HFF-Myc (cell line): Measurements from ENCODE around the gene NR2F2.

Experiments
- DNase-seq: peaks from one replicate; pipeline ENCODE4 v3.0.0-alpha.2; 2011; ENCODE audit warnings: low read depth; ENCODE audit errors: extremely low read depth
- H3K4me3 ChIP-seq: replicated peaks from 2 replicates; pipeline ENCODE4 v1.5.1; 2011; ENCODE audit warnings: low read depth, mild to moderate bottlenecking, control low read depth, low read length
- CTCF ChIP-seq: IDR thresholded peaks from 2 replicates; pipeline ENCODE4 v1.5.1; 2012; ENCODE audit warnings: mild to moderate bottlenecking, low read depth, low read length, control low read depth; ENCODE audit errors: missing control alignments

Gene NR2F2

DNA sequence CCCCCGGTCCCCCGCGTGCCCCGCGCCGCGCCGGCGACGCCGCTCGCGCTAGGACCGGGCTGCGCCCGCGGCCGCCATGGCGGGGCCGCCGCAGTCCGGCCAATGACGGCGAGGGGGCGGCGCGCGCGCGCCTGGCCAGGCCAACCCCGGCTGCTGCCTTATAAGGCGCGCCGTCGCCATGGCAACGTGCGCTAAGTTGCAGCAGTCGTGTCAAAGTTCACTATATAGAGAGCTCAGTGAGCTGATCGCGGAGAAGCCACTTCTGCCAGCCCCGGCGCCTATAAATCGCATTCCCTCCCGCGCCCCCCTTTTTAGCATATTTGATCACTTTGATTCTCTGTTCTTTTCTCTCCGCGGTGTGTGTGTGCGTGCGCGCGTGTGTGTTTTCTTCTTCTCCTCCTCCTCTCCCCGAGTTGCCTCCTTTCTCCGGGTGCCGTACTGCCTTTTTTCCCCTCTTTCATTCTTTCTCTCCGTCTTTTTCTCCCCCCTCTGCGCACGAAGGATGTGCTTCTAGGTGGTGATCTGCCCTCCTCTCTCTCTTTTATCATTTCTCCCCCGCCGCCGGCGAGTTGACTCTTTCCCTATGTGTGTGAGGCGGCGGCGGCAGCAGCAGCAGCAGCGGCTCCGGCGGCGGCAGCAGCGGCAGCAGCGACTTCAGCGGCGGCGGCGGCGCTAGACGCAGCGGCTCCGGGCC, at the start of gene NR2F2:
Gene NR2F2 (plus strand): TSS at position 251 of the 694 bp plus-strand sequence. CDS start 1,406 bp downstream, outside the sequence.
- H3K4me3 ChIP-seq = peak within 1 kb of the TSS; percentile 98
- no peak for TF ChIP-seq CTCF
- peak; percentile 94 for DNase-seq

DNA sequence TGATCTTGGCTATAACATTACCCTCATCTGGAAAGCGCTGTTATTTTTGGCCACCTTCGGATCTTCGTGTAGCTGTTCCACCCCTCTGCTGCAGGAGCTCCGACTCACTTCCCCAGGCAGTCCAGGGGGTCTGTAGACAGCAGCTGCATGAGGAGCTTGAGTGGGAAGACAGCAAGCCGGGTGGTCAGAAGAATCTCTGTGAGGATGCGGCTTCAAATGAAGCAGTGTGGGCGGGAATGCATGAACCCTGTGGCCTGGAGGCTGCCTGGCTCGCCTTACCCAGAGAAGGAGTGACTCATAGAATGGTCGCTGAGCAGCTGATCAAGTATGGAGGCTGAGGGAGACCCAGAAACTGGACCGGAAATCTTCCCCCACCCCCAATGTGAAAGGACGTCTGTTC, 45.2 kb upstream of the NR2F2 start:
- no peak overlapping the region; the same call in 1 of the 2 replicates for H3K4me3 ChIP-seq
- TF ChIP-seq CTCF = no peak
- DNase-seq = peak; percentile 82

- no peak for DNase-seq
- H3K4me3 ChIP-seq = no peak overlapping the region
- TF ChIP-seq CTCF = no peak
Observed at GRCh38 chr15:96285729-96286254, 44.7 kb upstream of the NR2F2 start.

DNA sequence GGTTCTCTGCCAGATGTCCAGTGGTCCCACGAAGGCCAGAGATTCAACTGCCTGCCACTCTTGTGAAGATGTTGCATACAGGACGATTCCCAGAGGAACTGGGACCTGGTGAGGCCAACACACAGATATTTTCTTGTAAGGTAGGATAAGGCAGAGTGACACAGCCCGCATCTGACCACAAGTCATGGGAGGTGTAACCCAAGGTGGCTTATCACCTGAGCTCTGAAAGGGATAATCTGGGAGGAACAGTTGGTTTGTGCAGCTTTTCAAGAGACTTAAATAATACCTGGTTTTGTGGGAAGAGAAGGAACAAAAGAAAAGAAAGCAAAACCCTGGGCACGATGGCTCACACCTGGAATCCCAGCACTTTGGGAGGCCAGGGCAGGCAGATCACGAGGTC, 39.8 kb upstream of the NR2F2 start:
- DNase-seq = no peak
- TF ChIP-seq CTCF = no peak
- no peak overlapping the region for H3K4me3 ChIP-seq

GRCh38 chr15:96292635-96293034, 37.9 kb upstream of the NR2F2 start:
- H3K4me3 ChIP-seq = no peak overlapping the region
- no peak for TF ChIP-seq CTCF
- no peak for DNase-seq

GRCh38 chr15:96293441-96293840, 37.1 kb upstream of the NR2F2 start:
- TF ChIP-seq CTCF = no peak
- H3K4me3 ChIP-seq = no peak overlapping the region
- no peak for DNase-seq
